NCI-H2227 (cell line): ENCODE results near the gene GNB1.
A peak's percentile ranks its signal among the peaks of the same experiment; 100 is the strongest.
"Not testable (repeated sequence)": the region's sequence is repeated elsewhere in the genome, so short reads cannot be mapped to it uniquely, and the experiment has no call there.

Experiments
- DNase-seq: peaks from one replicate; lab custom pipeline; 2025; ENCODE audit not compliant: unreplicated experiment; lab: John Stamatoyannopoulos, UW

The GNB1 gene

DNA sequence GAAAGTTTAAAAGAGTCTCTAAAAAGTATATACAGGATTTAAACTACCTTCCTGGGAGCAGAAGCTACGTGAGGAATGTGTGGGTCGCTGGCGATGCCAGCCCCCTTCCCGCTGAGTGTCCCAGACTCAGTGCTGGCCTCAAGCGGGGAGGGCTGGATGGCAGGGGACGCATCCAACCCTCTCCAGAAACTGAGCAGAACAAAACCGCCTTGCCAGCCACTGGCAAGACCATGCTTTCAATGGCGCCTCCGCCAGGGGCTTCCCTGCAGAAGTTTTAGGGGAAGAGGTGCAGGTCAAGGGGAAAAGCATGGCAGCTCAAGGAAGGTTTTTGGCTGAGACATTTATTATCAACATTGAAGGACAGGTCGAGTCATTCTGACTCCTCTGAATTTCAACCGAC is 138.7 kb downstream of the GNB1 start:
- DNase-seq, result no peak

DNA sequence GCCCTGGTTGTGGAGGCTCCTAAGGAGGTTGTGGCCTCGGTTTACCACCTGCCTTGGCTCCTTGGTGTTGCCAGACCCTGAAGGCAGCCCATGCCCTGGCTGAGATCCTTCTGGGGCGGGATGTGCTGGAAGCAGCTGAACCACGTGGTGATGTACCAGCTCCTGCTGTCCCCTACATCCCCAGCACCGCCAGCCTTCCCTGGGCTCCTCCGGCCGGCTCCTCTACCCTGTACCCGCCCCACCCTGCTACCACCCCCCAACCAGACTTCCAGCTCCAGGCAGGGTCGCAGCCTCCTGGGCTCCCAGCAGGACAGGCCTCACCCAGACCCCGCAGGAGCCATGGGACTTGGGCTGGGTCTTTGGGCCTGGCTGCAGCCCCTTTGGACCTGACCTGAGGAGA is 140.9 kb downstream of the GNB1 start:
- DNase-seq, result not testable (repeated sequence)

DNA sequence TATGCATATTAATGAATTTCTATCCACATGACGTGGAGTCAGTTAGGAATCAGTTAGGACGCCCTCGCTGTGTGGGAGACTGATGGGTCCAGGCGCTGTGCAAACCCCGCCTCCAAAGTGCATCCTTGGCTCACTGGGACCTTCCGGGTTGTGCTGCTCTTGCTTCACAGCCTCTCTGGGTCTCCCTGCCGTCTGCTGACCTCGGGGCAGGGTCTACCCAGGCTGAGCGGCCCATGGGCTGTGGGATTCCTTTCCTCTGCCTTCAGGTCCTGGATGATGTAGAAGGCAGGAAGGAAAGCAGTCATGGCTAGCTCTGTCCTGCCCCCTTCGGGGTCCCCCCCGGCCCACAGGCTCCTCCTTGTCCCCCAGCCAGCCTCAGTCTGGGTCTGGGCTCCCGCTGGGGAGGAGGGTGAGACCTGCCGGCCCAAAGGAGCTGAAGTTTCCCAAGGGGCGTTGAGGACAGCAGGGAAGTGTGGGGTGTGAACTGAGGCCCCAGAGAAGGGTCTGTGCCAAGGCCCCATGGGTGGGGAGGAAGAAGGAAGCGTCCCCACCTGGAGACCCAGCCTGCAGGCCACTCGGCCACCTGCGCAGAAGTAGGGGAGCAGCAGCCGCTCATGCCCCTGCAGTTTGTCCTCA is 142.1 kb downstream of the GNB1 start:
- DNase-seq, result no peak

DNA sequence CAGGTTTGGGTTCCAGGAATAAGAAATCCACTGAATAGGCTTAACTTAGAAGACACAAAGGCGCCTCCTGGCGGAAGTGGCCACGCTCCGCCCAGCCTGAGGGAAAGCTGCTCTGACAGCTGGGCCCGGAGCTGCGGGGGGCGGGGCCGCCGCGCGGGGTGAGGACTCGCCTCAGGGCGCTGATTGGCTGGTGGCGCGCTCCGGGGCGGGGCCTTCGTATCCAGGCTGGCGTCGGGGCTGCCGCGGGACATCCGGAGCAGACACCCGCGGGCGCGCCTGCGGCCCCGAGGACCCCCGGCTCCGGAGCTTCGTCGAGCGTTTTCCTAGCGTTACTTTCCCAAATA is 144.3 kb downstream of the GNB1 start:
- not testable (repeated sequence) for DNase-seq

DNA sequence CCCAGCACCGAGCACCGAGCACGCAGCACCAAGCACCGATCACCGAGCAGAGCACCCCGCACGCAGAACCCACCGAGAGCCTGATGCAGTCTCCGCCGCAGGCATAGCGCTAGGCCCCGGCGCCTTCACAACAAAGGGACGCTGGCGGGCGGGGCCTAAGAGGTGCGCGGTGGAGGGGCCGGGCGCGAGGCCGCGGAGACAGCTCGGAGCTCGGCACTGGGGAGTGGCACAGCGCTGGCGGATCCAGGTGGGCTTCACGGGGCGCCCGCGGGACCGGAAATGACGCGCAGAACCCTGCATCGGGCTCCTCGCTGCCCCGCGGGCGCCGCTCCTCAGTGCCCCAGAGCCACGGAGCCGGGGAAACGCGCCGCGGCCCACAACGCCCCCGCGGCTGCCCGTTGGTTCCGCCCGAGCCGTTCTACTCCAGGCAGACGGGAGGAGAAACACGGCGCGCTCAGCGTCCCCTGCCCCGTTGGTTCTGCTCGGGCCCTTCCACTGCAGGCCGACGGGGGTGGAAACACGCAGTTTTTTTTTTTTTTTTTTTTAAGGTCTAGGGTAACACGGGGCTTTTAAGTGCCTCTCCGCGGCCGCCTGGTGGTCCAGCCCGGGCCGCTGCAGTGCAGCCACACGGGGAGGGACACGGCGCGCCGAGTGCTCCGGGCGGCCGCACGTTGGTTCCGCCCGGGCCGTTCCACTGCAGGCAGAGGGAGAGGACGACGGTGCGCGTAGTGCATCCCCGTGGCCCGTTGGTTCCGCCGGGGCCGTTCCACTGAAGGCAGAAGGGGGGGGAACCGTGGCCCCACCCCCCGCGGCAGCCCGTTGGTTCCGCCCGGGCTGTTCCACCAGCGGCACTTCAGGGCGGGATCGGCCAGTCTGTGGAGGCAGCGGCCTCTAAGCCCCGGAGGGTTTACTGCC is 145.0 kb downstream of the GNB1 start:
- peak; percentile 71 for DNase-seq

DNA sequence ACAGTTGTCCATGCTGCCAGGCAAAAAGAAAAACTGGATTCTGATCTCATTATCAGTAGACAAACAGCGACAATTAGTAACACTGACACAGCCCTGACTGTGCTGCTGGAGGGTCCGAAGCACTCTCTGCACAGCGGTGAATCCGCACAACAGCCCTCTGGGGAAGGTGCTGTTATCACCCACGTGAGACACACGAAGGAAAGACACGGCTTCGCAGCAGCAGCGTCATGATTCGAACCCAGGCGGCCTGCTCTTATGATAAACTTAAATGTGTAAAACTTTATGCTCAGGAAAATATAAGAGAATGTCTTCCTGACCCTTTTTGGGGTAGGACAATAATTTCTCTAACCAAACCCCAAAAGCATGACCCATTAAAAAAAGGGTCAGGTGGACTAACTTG is 148.4 kb downstream of the GNB1 start:
- DNase-seq, result not testable (repeated sequence)

DNA sequence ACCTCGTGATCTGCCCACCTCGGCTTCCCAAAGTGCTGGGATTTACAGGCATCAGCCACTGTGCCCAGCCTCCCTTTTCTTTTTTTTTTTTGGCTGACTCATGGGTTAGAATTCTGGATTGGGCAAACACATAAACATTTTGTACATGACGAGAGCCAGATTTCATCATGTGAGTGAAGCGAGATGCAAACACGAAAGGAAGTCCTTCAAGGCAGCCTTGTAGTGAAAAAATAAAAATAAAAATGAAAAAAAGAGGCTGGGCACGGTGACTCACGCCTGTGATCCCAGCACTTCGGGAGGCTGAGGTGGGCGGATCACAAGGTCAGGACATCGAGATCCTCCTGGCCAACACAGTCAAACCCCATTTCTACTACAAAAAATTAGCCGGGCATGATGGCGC is 149.9 kb downstream of the GNB1 start:
- DNase-seq, result not testable (repeated sequence)

DNA sequence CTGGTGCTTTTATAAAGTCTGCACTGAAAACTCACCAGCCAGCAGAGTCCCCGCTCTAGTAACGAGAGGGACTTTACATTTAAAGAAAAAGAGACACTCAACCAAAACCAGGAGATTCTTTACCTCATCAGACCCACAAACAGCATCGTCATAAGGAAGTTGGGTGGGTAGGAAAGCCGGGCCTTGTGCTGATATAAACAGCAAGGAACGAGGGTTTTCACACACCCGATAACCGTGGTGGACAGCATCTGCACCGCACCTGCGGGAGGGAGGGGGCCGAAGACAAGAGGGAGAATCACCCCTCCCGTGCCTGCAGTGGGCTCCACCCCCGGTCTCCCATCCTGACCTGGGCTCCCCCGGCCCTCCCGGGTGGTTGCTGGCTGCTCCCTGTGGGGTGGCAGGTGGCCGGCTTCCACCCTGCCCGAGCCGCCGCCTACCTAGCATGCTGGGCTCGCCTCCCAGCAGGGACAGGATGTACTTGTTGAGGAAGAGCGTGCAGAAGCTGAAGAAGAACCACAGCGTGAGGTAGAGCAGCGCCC is 152.0 kb downstream of the GNB1 start:
- not testable (repeated sequence) for DNase-seq

DNA sequence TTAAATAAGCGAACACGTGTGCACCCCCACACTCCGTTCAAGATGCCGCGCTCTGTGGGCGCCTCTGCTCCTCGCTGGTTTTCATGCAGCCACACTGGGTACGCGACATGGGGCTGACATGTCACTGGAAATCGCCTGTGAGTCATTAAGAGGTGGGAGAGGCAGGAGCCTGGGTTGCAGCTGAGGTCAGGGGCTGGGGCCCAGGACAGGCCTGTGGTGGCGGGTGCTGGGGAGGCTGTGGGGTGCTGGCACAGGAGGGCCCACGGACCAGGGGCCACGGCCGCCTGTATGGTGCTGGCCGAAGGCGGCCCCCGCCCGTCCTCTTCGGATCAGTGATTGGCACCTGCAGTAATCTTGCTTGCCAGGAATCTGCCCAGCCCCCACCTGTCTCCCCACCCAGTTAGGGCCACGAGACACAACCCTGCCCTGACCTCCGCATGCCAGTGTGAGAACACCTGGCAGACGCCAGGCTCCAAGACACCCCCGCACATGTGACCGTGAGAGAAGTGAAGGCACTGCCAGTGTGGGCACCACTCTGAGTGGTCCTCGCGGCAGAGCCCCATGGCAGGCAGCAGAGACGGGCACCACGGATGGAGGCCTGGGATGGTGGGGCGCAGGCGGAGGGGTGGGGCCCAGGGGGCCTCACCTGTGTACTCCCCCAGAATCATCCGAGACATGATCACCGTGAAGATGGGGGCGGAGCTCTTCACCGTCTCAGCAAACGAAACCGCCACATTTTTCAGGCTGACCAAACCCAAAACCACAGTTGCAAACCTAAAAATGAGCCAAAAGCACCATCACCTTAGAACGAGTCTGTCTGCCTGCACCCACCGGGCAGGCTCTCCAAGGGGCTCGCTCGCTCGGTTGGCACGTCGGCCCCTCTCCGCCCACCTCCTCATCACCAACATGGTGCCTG is 153.0 kb downstream of the GNB1 start:
- DNase-seq, result not testable (repeated sequence)
